ENCODE measurements around the gene FURIN.

GRCh38 chr15:90914305-90915080 is 46.1 kb downstream of the FURIN start:
- no peak for TF ChIP-seq POLR2A (IDR thresholded peaks at IDR 0.05)
- TF ChIP-seq CTCF (IDR thresholded peaks at IDR 0.05) = no peak
- no peak for TF ChIP-seq EP300 (IDR thresholded peaks at IDR 0.05)

Data from tibial nerve (tissue), 4 donors.